GM12801 (cell line): ENCODE results near the gene PDE6G.

Experiments used
- TF ChIP-seq, protein P1 (sequence below): IDR thresholded peaks from one replicate; pipeline ENCODE4 v1.5.1; 2011; ENCODE audit warnings: control low read depth; ENCODE audit not compliant: insufficient read length; ENCODE audit errors: extremely low read depth

Gene PDE6G

GRCh38 chr17:81641825-81642489 lies 14.4 kb downstream of the PDE6G start:
- TF ChIP-seq, protein P1, sequence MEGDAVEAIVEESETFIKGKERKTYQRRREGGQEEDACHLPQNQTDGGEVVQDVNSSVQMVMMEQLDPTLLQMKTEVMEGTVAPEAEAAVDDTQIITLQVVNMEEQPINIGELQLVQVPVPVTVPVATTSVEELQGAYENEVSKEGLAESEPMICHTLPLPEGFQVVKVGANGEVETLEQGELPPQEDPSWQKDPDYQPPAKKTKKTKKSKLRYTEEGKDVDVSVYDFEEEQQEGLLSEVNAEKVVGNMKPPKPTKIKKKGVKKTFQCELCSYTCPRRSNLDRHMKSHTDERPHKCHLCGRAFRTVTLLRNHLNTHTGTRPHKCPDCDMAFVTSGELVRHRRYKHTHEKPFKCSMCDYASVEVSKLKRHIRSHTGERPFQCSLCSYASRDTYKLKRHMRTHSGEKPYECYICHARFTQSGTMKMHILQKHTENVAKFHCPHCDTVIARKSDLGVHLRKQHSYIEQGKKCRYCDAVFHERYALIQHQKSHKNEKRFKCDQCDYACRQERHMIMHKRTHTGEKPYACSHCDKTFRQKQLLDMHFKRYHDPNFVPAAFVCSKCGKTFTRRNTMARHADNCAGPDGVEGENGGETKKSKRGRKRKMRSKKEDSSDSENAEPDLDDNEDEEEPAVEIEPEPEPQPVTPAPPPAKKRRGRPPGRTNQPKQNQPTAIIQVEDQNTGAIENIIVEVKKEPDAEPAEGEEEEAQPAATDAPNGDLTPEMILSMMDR, result no peak

GRCh38 chr17:81640011-81640410 lies 16.3 kb downstream of the PDE6G start:
- TF ChIP-seq, protein P1, result no peak

GRCh38 chr17:81638683-81639082 lies 17.7 kb downstream of the PDE6G start:
- TF ChIP-seq, protein P1, result no peak

DNA sequence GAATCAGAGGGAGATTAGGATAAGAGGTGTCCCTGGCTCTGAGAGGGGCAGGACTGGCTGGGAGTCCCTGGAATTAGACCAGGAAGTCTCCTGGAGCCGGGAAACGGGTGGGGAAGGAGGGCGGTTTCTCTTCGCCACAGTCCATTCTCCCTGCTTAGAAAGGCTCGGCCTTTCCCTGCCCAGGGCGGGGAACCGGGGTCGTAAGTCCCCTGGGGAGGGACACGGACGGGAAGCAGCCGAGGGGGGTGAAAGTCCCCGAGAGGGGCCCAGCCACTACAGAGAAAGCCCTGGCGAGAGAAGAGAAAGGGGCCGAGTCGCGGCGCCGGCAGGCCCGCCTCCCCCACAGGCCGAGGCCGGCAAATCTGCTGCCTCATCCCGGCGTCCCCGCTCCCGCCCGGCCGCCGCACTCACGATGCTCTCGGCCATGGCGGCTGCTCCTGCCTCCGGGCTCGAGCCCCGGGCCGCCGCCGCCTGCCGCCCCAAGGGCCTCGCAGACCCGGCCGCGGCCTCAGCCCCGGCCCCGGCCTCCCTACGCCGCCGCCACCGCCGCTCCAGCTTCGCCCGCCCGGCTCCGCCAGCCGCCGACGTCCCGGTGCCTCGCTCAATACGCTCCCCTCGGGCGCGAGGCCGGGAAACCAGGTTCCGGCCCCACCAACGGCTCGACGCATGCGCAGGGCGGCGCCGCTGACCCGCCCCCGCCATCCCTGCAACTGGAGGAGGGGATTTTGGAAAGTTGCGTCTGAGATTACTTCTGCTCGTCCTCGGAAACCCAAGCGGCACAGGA lies 19.6 kb downstream of the PDE6G start, which contains the start of the genes NPLOC4 and TSPAN10:
Gene NPLOC4 (minus strand): TSS at position 608 of the 784 bp plus-strand sequence. CDS start 182 bp downstream, at position 426.
Gene TSPAN10 (plus strand): TSS at position 692 of the 784 bp plus-strand sequence. CDS start 5,217 bp downstream, outside the sequence.
- TF ChIP-seq, protein P1, result no peak

DNA sequence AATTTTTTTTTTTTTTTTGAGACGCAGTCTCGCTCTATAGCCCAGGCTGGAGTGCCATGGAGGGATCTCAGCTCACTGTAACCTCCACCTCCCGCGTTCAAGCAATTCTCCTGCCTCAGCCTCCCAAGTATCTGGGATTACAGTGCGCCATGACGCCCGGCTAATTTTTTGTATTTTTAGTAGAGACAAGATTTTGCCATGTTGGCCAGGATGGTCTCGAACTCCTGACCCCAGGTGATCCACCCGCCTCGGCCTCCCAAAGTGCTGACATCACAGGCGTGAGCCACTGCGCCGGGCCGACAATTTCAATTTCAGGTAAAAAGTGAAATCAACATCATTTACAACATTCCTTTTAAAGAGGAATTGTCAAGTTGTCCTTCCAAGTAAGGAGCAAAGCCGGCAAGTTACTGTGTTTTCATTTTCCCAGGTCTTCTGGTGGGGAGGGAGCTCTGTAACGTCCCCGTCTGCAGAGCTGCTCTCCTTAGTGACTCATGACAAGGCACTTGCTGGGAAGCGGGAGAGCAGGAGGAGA lies 20.3 kb downstream of the PDE6G start:
- TF ChIP-seq, protein P1, result no peak

GRCh38 chr17:81635431-81635830 lies 20.9 kb downstream of the PDE6G start:
- TF ChIP-seq, protein P1, result no peak

DNA sequence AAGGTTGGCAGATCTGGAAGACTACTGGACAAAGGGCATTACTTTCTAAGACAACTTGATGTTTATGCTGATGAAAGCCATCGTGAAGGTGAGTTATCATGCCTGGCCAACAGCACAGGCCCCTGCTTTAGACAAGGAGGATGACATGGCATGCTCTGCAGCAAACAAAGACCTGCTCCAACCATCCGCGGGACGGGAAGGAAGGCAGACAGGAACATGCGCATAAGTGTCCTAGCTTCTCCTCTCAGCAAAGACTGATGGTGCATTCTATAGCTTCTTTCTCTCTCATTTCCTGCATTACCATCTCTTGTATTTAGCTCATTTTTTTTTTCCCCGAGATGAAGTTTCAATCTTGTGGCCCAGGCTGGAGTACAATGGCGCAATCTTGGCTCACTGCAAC lies 24.9 kb downstream of the PDE6G start:
- TF ChIP-seq, protein P1, result no peak
